ACC112 (cell line): ENCODE data around the gene GASK1A.
A peak's percentile ranks its signal among the peaks of the same experiment; 100 is the strongest.

Experiments
- H2AFZ ChIP-seq: fragments of 200-600 bp; sonication (generic); one replicate; pipeline ENCODE4 v1.6.0; 2017; ENCODE audit warnings: antibody characterized with exemption, low read length; ENCODE audit not compliant: unreplicated experiment
- H3K27ac ChIP-seq: fragments of 200-600 bp; sonication (generic); 2 replicates; pipeline ENCODE4 v1.5.1; 2014; ENCODE audit warnings: low read depth, mild to moderate bottlenecking, antibody characterized with exemption, low read length, moderate library complexity
- H3K27me3 ChIP-seq: fragments of 200-600 bp; sonication (generic); 2 replicates; pipeline ENCODE4 v1.6.1; 2014; ENCODE audit warnings: mild to moderate bottlenecking, antibody characterized with exemption, low read length, moderate library complexity, mixed read lengths; ENCODE audit not compliant: insufficient read depth
- H3K36me3 ChIP-seq: fragments of 200-600 bp; sonication (generic); 2 replicates; pipeline ENCODE4 v1.6.1; 2016; ENCODE audit warnings: mild to moderate bottlenecking, antibody characterized with exemption, low read length, moderate library complexity, mixed read lengths; ENCODE audit not compliant: insufficient read depth
- H3K4me1 ChIP-seq: fragments of 200-600 bp; sonication (generic); one replicate; pipeline ENCODE4 v1.6.1; 2016; ENCODE audit warnings: low read length, mixed read lengths; ENCODE audit not compliant: insufficient read depth, unreplicated experiment, control insufficient read depth
- H3K4me3 ChIP-seq: fragments of 200-600 bp; sonication (generic); 2 replicates; pipeline ENCODE4 v1.5.1; 2014; ENCODE audit warnings: mild to moderate bottlenecking, low read depth, low read length
- H3K79me2 ChIP-seq: fragments of 200-600 bp; sonication (generic); one replicate; pipeline ENCODE4 v1.6.0; 2016; ENCODE audit warnings: low read length; ENCODE audit not compliant: control insufficient read depth, unreplicated experiment, insufficient read depth

The GASK1A gene

GRCh38 chr3:42999632-43000031 is 20.5 kb downstream of the GASK1A start:
- H3K4me1 ChIP-seq = peaks cover 24% of the 10 kb centered on the region
- no peaks in the 10 kb centered on the region for H3K36me3 ChIP-seq
- no peak overlapping the region for H2AFZ ChIP-seq
- no peak overlapping the region for H3K4me3 ChIP-seq
- H3K27ac ChIP-seq = no peak overlapping the region
- H3K27me3 ChIP-seq = no peaks in the 10 kb centered on the region; the same call in 1 of the 2 replicates
- no peaks in the 10 kb centered on the region for H3K79me2 ChIP-seq

GRCh38 chr3:43000387-43000786 is 21.3 kb downstream of the GASK1A start:
- Histone ChIP-seq H3K4me3 (no peak overlapping the region), H2AFZ (no peak overlapping the region), H3K4me1 (peaks cover 26% of the 10 kb centered on the region), H3K27ac (no peak overlapping the region), H3K27me3 (no peaks in the 10 kb centered on the region; the same call in 1 of the 2 replicates), H3K79me2 (no peaks in the 10 kb centered on the region), H3K36me3 (no peaks in the 10 kb centered on the region)

DNA sequence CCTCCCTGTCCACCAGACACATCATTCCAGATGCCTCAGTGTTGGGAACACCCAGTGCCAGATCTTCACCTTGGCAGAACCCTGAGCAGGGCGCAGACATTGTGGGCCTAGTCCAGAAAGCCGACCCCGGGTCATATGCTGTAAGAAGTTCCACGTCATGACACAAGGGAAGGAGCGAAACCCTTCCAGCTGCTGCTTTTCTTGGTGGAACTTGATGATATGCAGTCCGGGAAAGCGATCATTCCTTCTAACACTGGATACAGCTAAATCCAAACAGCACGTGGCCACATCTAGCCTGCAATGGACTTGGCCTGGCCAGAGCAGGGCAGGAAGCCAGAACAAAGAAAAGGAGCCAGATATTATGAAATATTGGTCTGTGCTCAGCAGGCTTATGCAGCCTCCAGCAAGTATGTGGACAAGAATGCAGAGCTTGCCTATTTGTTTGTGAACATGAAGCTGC is 22.0 kb downstream of the GASK1A start:
- no peak overlapping the region for H2AFZ ChIP-seq
- H3K79me2 ChIP-seq = no peaks in the 10 kb centered on the region
- no peaks in the 10 kb centered on the region for H3K36me3 ChIP-seq
- H3K4me1 ChIP-seq = peaks cover 26% of the 10 kb centered on the region
- peaks cover 2% of the 10 kb centered on the region; the same call in 1 of the 2 replicates for H3K27me3 ChIP-seq
- no peak overlapping the region for H3K27ac ChIP-seq
- no peak overlapping the region for H3K4me3 ChIP-seq

- H3K36me3 ChIP-seq = no peaks in the 10 kb centered on the region
- no peak overlapping the region for H2AFZ ChIP-seq
- H3K4me3 ChIP-seq = no peak overlapping the region
- H3K79me2 ChIP-seq = no peaks in the 10 kb centered on the region
- no peak overlapping the region for H3K27ac ChIP-seq
- H3K4me1 ChIP-seq = peaks cover 26% of the 10 kb centered on the region
- H3K27me3 ChIP-seq = peaks cover 7% of the 10 kb centered on the region; the same call in 1 of the 2 replicates
Measured at GRCh38 chr3:43001556-43002121, 22.5 kb downstream of the GASK1A start.

GRCh38 chr3:43004282-43004681 is 25.2 kb downstream of the GASK1A start:
- Histone ChIP-seq H2AFZ (no peak overlapping the region), H3K4me3 (no peak overlapping the region; the same call in 1 of the 2 replicates), H3K4me1 (peaks cover 26% of the 10 kb centered on the region), H3K27me3 (peaks cover 33% of the 10 kb centered on the region), H3K36me3 (no peaks in the 10 kb centered on the region), H3K27ac (0 out of 2 replicates have a peak overlapping the region, but pooled peaks have one; percentile 19), H3K79me2 (no peaks in the 10 kb centered on the region)

- Histone ChIP-seq H3K4me3 (no peak overlapping the region), H3K27ac (no peak overlapping the region), H2AFZ (no peak overlapping the region), H3K27me3 (peaks cover 37% of the 10 kb centered on the region), H3K79me2 (no peaks in the 10 kb centered on the region), H3K36me3 (no peaks in the 10 kb centered on the region), H3K4me1 (peaks cover 26% of the 10 kb centered on the region)
Measured at GRCh38 chr3:43005253-43005652, 26.1 kb downstream of the GASK1A start.

- no peak overlapping the region for H3K27ac ChIP-seq
- H3K4me1 ChIP-seq = peaks cover 22% of the 10 kb centered on the region
- no peak overlapping the region for H2AFZ ChIP-seq
- H3K4me3 ChIP-seq = no peak overlapping the region
- H3K36me3 ChIP-seq = no peaks in the 10 kb centered on the region
- no peaks in the 10 kb centered on the region for H3K79me2 ChIP-seq
- peaks cover 37% of the 10 kb centered on the region for H3K27me3 ChIP-seq
Measured at GRCh38 chr3:43005981-43006380, 26.9 kb downstream of the GASK1A start.

DNA sequence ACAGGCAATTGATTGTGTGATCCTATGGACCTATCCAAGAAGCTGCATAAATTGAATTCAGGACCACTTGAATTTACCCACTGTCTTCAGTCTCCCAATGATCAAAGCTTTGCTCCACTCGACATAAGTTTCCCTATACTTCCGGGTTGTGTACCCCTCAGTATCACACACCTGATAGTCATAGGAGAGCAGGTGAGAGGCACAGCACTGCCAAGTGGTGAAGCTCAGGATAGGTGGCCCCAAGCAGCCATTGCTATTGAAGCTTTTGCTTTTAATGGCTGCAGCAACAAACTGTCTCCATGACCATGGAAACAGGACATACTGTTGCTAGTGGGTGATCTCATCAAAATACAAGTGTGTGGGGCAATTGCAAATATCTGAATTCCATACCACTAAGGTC is 27.7 kb downstream of the GASK1A start:
- Histone ChIP-seq H3K4me3 (no peak overlapping the region), H3K36me3 (no peaks in the 10 kb centered on the region), H3K27me3 (peaks cover 37% of the 10 kb centered on the region), H3K79me2 (no peaks in the 10 kb centered on the region), H3K4me1 (peaks cover 15% of the 10 kb centered on the region), H3K27ac (no peak overlapping the region), H2AFZ (no peak overlapping the region)

DNA sequence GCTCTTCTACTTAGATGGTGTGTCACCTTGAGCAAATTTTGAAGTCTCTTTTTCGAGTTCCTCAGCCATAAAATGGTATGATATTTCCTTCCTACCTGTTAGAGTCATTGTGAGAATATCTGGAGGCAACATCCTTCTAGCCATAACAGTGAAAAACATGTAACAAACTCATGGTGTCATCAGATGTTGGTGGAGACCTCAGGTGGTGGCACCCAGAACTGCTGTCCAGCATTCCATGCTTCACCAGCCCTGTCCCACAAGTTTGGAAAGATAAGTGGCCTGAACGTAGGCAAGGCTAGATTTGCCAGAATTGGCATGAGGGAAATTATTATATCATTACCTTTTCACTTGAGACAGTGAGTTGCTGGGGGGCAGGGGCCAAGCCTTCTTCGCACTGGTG is 30.4 kb downstream of the GASK1A start:
- no peak overlapping the region for H3K27ac ChIP-seq
- H3K79me2 ChIP-seq = no peaks in the 10 kb centered on the region
- H3K4me3 ChIP-seq = no peak overlapping the region
- peaks cover 3% of the 10 kb centered on the region for H3K4me1 ChIP-seq
- H2AFZ ChIP-seq = no peak overlapping the region
- H3K27me3 ChIP-seq = peaks cover 37% of the 10 kb centered on the region
- H3K36me3 ChIP-seq = no peaks in the 10 kb centered on the region

GRCh38 chr3:43010638-43011037 is 31.5 kb downstream of the GASK1A start:
- H3K79me2 ChIP-seq = no peaks in the 10 kb centered on the region

DNA sequence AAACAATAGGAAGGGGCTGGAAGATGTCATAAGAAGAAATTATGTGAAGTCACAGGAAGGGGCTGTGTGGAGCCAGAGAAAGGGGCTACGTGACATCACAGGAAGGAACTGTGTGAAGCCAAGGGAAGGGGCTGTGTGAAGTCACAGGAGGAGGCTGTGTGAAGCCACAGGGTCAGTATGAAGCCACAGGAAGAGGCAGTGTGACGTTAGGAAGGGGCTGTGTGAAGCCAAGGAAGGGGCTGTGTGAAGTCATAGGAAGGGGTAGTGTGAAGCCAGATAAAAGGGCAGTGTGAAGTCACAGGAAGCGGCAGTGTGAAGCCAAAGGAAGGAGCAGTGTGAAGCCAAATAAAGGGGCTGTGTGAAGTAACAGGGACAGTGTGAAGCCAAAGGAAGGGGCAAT is 32.5 kb downstream of the GASK1A start:
- Histone ChIP-seq H3K79me2 (no peaks in the 10 kb centered on the region), H3K27ac (no peak overlapping the region), H3K36me3 (no peaks in the 10 kb centered on the region), H3K27me3 (peaks cover 30% of the 10 kb centered on the region), H2AFZ (no peak overlapping the region), H3K4me3 (no peak overlapping the region), H3K4me1 (no peaks in the 10 kb centered on the region)

More at GRCh38 chr3:43010638-43011037, 31.5 kb downstream of the GASK1A start:
- Histone ChIP-seq H3K27me3 (peaks cover 37% of the 10 kb centered on the region), H3K4me3 (no peak overlapping the region), H3K4me1 (no peaks in the 10 kb centered on the region), H3K36me3 (no peaks in the 10 kb centered on the region), H2AFZ (no peak overlapping the region), H3K27ac (no peak overlapping the region)
